ENCODE measurements around the gene SELENOV. TPM values are rescaled to one million over a fixed set of nuclear protein-coding genes. Genes with fewer than 3 reads are reported as not detected.
A peak's percentile ranks its signal among the peaks of the same experiment; 100 is the strongest.

Gene SELENOV
- total and polyA plus RNA-seq, 2 donors, result 0.37 TPM; not detected in 1

DNA sequence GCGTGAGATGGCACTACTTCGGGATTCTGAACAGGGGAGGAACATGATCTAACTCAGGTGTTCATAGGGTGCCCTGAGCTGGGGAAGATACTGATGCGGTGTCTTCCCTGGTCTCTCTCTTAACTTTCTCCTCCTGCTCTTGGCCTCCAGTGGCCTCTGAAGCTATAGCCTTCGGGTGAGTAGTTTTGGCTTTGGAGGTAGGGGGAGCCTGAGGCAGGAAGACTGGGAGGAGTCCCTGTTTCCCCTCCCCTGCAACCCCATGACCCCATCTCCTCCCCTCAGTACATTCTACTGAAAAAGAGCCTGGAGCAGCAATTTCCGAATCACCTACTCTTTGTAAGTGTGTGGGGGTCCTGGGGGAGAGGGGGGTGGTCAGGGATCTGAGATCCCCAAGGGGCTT lies 3.5 kb downstream of the SELENOV start:
- no peak for DNase-seq (ENCODE audit: extremely low spot score)

DNA sequence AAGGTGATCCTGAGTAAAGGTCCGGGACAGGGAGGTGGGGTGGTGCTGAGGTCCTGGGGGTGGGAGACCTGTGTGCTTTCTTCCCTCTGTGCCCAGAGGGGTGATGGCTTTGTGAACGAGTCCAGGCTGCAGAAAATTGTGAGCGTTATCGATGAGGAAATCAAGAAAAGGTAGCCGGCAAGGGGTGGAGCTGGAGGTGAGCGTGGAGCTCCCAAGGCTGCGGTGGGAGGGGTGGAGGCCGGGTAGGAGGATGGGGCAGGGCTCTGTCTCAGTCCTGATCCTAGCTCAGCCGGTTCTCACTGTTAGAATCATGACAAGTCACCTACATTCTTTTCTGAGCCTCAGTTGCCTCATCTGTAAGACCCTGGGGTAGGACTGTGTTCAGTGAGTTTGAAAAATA lies 4.0 kb downstream of the SELENOV start:
- DNase-seq (ENCODE audit: extremely low spot score), result no peak
- H3K36me3 ChIP-seq (ENCODE audit: insufficient read depth), result no peaks in the 10 kb centered on the region
- no peak overlapping the region for H3K4me3 ChIP-seq (ENCODE audit: low read depth, low read length)
- WGBS, result 67% methylated on average over 9 of the region's 9 CpGs
- H3K4me1 ChIP-seq (ENCODE audit: insufficient read depth), result peaks cover 2% of the 10 kb centered on the region
- H3K27ac ChIP-seq (ENCODE audit: low read depth), result no peak overlapping the region

More for the DNA sequence above, 3.5 kb downstream of the SELENOV start:
- Histone ChIP-seq H3K36me3 (ENCODE audit: insufficient read depth) (no peaks in the 10 kb centered on the region), H3K27ac (ENCODE audit: low read depth) (no peak overlapping the region), H3K4me1 (ENCODE audit: insufficient read depth) (peaks cover 2% of the 10 kb centered on the region), H3K4me3 (ENCODE audit: low read depth, low read length) (no peak overlapping the region)
- WGBS, result 57% methylated on average over 5 of the region's 5 CpGs

DNA sequence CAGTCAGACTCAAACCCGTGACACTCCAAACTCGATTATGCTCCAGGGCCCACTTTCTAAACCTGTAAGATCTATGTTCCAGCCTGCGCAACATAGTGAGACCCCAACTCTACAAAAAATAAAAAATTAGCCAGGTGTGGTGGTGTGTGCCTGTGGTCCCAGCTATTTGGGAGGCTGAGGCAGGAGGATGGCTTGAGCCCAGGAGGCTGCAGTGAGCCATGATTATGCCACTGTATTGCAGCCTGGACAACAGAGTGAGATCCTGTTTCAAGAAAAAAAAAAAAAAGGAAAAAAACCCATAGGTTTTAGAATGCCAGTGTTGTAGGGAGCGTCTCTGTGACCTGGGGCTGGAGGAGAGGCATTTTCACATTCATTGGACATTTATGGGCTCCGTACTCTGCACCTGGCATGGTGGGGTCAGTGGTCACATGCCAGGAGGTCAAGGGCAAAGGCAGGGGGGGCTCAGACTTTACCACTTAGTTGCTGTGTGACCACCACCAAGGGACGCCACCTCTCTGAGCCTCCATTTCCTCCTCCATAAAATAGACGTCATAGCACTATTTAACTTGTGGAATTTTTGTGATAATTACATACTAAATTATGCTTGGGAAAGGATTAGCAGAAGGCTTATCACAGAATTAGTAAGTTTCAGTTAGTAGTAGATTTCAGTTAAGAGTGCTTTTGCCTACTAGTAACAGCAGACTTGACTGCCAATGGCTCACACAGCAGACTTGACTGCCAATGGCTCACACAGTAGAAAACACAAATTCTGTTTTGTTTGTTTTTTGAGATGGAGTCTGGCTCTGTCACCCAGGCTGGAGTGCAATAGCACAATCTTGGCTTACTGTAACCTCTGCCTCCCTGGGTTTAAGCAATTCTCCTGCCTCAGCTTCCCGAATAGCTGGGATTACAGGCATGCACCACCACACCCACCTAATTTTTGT lies 5.9 kb downstream of the SELENOV start:
- H3K4me3 ChIP-seq (ENCODE audit: low read depth, low read length), result no peak overlapping the region

GRCh38 chr19:39524495-39524894 lies 9.6 kb downstream of the SELENOV start:
- 85% methylated on average over 8 of the region's 8 CpGs for WGBS
- Histone ChIP-seq H3K4me3 (ENCODE audit: low read depth, low read length) (no peak overlapping the region), H3K36me3 (ENCODE audit: insufficient read depth) (no peaks in the 10 kb centered on the region), H3K4me1 (ENCODE audit: insufficient read depth) (no peaks in the 10 kb centered on the region), H3K27ac (ENCODE audit: low read depth) (no peak overlapping the region)
- DNase-seq (ENCODE audit: extremely low spot score), result no peak

More for the DNA sequence above, 5.9 kb downstream of the SELENOV start:
- no peaks in the 10 kb centered on the region for H3K4me1 ChIP-seq (ENCODE audit: insufficient read depth)
- H3K36me3 ChIP-seq (ENCODE audit: insufficient read depth), result no peaks in the 10 kb centered on the region
- no peak for DNase-seq (ENCODE audit: extremely low spot score)
- H3K27ac ChIP-seq (ENCODE audit: low read depth), result no peak overlapping the region
- WGBS, result 84% methylated on average over 8 of the region's 8 CpGs

- no peaks in the 10 kb centered on the region for H3K36me3 ChIP-seq (ENCODE audit: insufficient read depth)
- H3K4me1 ChIP-seq (ENCODE audit: insufficient read depth), result no peaks in the 10 kb centered on the region
- no peak overlapping the region for H3K27ac ChIP-seq (ENCODE audit: low read depth)
- H3K4me3 ChIP-seq (ENCODE audit: low read depth, low read length), result no peak overlapping the region
- no peak for DNase-seq (ENCODE audit: extremely low spot score)
- 96% methylated on average over 3 of the region's 3 CpGs for WGBS
These were observed 10.3 kb downstream of the SELENOV start for GRCh38 chr19:39525205-39525604.

- no peak overlapping the region for H3K27ac ChIP-seq (ENCODE audit: low read depth)
- no peaks in the 10 kb centered on the region for H3K4me1 ChIP-seq (ENCODE audit: insufficient read depth)
- H3K4me3 ChIP-seq (ENCODE audit: low read depth, low read length), result peak overlapping the region; percentile 69
- no peak for DNase-seq (ENCODE audit: extremely low spot score)
- H3K36me3 ChIP-seq (ENCODE audit: insufficient read depth), result no peaks in the 10 kb centered on the region
- 24% methylated on average over 14 of the region's 14 CpGs for WGBS
These were observed 16.9 kb downstream of the SELENOV start for GRCh38 chr19:39531834-39532232.

GRCh38 chr19:39532233-39533002 lies 17.5 kb downstream of the SELENOV start, which contains the start of gene EID2B:
Gene EID2B, minus strand, starts transcription at chr19:39532852. Its CDS starts 50 bp downstream, at chr19:39532802.
- WGBS, result under 1% methylated on average over 65 of the region's 65 CpGs
- Histone ChIP-seq H3K4me3 (ENCODE audit: low read depth, low read length) (peak within 1 kb of the TSS; percentile 69), H3K27ac (ENCODE audit: low read depth) (peak within 1 kb of the TSS; percentile 11), H3K4me1 (ENCODE audit: insufficient read depth) (no peaks in the 10 kb centered on the region), H3K36me3 (ENCODE audit: insufficient read depth) (no peaks in the 10 kb centered on the region)
- peak; percentile 94 for DNase-seq (ENCODE audit: extremely low spot score)

- Histone ChIP-seq H3K36me3 (ENCODE audit: insufficient read depth) (no peaks in the 10 kb centered on the region), H3K4me3 (ENCODE audit: low read depth, low read length) (peak overlapping the region; percentile 69), H3K27ac (ENCODE audit: low read depth) (no peak overlapping the region), H3K4me1 (ENCODE audit: insufficient read depth) (no peaks in the 10 kb centered on the region)
- DNase-seq (ENCODE audit: extremely low spot score), result no peak
- 22% methylated on average over 12 of the region's 12 CpGs for WGBS
These were observed 18.1 kb downstream of the SELENOV start for GRCh38 chr19:39533003-39533512.

DNA sequence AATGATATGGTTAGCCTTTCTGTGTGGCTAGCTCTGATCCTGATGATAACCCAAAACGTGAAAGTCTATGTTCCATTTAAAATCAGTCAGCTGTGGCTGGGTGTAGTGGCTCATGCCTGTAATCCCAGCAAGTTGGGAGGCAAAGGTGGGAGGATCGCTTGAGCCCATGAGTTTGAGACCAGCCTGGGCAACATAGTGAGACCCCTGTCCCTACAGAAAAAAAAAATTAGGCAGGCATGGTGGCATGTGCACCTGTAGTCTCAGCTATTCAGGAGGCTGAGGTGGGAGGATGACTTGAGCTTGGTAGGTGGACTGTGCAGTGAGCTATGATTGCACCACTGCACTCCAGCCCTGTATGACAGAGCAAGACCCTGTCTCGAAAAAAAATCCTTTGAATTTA lies 18.9 kb downstream of the SELENOV start:
- no peak overlapping the region for H3K27ac ChIP-seq (ENCODE audit: low read depth)
- no peak for DNase-seq (ENCODE audit: extremely low spot score)
- H3K4me3 ChIP-seq (ENCODE audit: low read depth, low read length), result no peak overlapping the region
- no peaks in the 10 kb centered on the region for H3K36me3 ChIP-seq (ENCODE audit: insufficient read depth)
- no peaks in the 10 kb centered on the region for H3K4me1 ChIP-seq (ENCODE audit: insufficient read depth)
- 74% methylated on average over 3 of the region's 3 CpGs for WGBS

DNA sequence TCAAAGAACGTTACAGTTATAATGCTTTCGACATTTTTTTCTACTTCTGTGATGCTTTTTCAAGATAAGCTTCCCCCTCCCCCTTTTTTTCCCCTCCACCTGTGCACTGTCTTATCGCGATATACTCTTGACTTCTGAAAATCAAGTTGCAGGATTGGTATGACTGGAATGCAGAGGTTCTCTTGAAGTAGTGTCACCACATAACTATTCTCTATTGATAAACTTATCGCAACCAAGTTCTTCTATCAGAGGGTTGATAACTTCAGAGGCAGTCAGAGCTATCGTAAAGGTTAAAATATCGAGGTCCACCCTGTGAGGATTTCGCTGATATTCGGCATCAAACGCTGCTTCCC lies 24.2 kb downstream of the SELENOV start:
- H3K4me1 ChIP-seq (ENCODE audit: insufficient read depth), result no peaks in the 10 kb centered on the region
- H3K4me3 ChIP-seq (ENCODE audit: low read depth, low read length), result peak overlapping the region; percentile 91
- peak overlapping the region; percentile 96 for H3K27ac ChIP-seq (ENCODE audit: low read depth)
- no peak for DNase-seq (ENCODE audit: extremely low spot score)
- WGBS, result 2% methylated on average over 10 of the region's 10 CpGs
- H3K36me3 ChIP-seq (ENCODE audit: insufficient read depth), result no peaks in the 10 kb centered on the region

DNA sequence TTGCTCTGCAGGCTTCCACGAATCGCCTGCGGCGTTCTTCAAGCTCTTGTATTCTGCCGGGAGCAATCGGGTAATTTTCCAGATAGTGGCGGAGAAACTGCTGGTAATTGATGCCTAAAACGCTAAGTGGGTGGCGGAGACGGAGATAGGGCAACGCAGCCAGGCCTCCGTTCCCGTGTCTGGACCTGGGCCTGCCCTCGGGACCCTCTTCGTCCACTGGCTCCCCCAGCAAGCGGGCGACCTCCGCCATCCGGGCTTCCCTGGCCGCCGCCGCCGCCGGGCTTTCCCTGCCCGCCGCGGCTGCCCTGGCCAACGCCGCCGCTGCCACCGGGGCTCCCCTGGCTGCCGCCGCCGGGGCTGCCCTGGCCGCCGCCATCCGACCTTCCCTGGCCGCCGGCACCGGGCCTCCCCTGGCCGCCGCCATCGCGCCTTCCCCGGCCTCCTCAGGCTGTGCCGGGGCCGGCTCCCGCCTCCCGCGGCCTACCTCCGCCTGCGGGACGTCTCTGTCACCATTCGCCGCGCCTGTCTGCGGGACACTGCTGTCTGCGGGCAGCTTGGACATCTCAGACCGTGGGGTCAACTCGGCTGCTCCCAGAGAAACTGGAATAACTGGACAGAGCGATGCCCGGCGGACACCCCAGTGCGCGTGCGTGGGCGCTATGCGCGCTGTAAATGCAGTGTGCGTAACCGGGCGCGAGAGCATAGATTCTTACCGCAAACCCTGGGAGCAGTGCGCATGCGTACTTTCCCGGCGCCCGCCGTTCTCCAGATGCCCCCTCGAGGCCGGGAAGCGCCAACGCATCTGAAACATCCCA lies 24.8 kb downstream of the SELENOV start, which contains the start of gene EID2:
TSS of gene EID2 (minus strand) at position 644 of the 815 bp plus-strand sequence. CDS start at position 562, 82 bp downstream.
- Histone ChIP-seq H3K27ac (ENCODE audit: low read depth) (peak within 1 kb of the TSS; percentile 96), H3K36me3 (ENCODE audit: insufficient read depth) (no peaks in the 10 kb centered on the region), H3K4me1 (ENCODE audit: insufficient read depth) (no peaks in the 10 kb centered on the region), H3K4me3 (ENCODE audit: low read depth, low read length) (peak within 1 kb of the TSS; percentile 91)
- DNase-seq (ENCODE audit: extremely low spot score), result peak; percentile 85
- WGBS, result under 1% methylated on average over 84 of the region's 84 CpGs

DNA sequence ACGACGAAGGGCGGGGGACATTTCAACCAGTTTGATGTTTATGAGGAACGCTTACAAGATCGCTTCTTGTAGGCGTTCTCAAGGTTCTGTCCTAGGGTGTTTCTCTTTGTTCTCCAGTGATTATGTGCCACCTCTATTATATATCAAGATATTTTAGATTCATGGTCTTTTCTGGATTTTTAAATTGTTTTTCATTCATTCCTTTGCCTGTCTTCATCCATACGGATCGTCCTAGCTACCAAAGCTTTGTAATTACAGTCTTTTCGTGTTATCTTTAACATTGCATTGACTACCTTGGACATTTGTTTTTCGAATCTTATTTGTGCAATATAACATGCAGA lies 25.4 kb downstream of the SELENOV start:
- H3K36me3 ChIP-seq (ENCODE audit: insufficient read depth), result no peaks in the 10 kb centered on the region

DNA sequence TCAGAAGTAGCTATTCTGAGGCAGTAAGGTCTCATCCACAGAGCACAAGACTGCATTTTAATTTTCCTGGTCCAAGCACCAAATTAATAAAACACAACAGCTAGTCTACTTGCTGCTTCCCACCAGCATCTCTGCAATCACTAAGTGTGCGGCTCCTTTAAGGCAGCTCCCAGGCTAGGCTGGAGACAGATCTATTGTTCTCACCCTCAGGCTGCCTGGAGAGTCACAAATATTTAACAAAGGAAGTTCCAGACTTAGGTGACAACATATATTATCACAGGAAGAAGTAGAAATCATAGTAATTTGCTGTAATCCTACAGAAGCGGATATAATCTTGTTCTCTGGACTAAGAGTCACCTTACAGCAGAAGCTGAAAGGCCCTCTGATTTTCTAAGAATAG lies 27.3 kb downstream of the SELENOV start:
- 54% methylated on average over 2 of the region's 2 CpGs for WGBS
- H3K4me3 ChIP-seq (ENCODE audit: low read depth, low read length), result no peak overlapping the region
- no peak overlapping the region for H3K27ac ChIP-seq (ENCODE audit: low read depth)
- no peak for DNase-seq (ENCODE audit: extremely low spot score)
- H3K4me1 ChIP-seq (ENCODE audit: insufficient read depth), result no peaks in the 10 kb centered on the region
- H3K36me3 ChIP-seq (ENCODE audit: insufficient read depth), result no peaks in the 10 kb centered on the region

More for the DNA sequence above, 25.4 kb downstream of the SELENOV start:
- DNase-seq (ENCODE audit: extremely low spot score), result no peak
- no peaks in the 10 kb centered on the region for H3K4me1 ChIP-seq (ENCODE audit: insufficient read depth)
- 6% methylated on average over 10 of the region's 10 CpGs for WGBS
- no peak overlapping the region for H3K27ac ChIP-seq (ENCODE audit: low read depth)
- H3K4me3 ChIP-seq (ENCODE audit: low read depth, low read length), result no peak overlapping the region
